HFFc6 (cell line): ENCODE results near the gene GPR152. TPM values are rescaled to one million over a fixed set of nuclear protein-coding genes. Genes with fewer than 3 reads are reported as not detected.
"Not testable (repeated sequence)": the region's sequence is repeated elsewhere in the genome, so short reads cannot be mapped to it uniquely, and the experiment has no call there.

Experiments
- DNase-seq: peaks from one replicate; pipeline ENCODE4 v3.0.0-alpha.2; 2018
- H3K27ac Mint-ChIP-seq: 2 replicates; pipeline ENCODE4 v1.8.0; 2020; ENCODE audit warnings: mild to moderate bottlenecking, mixed read lengths
- H3K27me3 Mint-ChIP-seq: 2 replicates; pipeline ENCODE4 v1.8.0; 2021; ENCODE audit warnings: mild to moderate bottlenecking, moderate library complexity, mixed read lengths; ENCODE audit not compliant: insufficient read depth
- H3K36me3 Mint-ChIP-seq: 2 replicates; pipeline ENCODE4 v1.8.0; 2021; ENCODE audit warnings: low read depth, mixed read lengths
- H3K4me1 Mint-ChIP-seq: 2 replicates; pipeline ENCODE4 v1.8.0; 2020; ENCODE audit warnings: low read depth, mixed read lengths
- H3K4me3 Mint-ChIP-seq: 2 replicates; pipeline ENCODE4 v1.8.0; 2020; ENCODE audit warnings: mild to moderate bottlenecking, moderate library complexity, mixed read lengths
- H3K9me3 Mint-ChIP-seq: 2 replicates; pipeline ENCODE4 v1.8.0; 2020; ENCODE audit warnings: mild to moderate bottlenecking, mixed read lengths
- CTCF ChIP-seq: fragments of 200-600 bp; sonication (generic); IDR thresholded peaks from 2 replicates; pipeline ENCODE4 v1.5.0; 2021; ENCODE audit warnings: antibody characterized with exemption, mild to moderate bottlenecking
- microRNA-seq: library from miRNA; unstranded; fragments of <30 nt; microRNA quantifications from one replicate; pipeline ENCODE4, GENCODE V29; 2019
- total RNA-seq, 6 experiments: library from RNA; stranded (reverse); fragmentation: NEBNext Ultra II Directional; extraction: Animal tissue kit (Norgen Biotek cat#: 25700); gene quantifications; 2 replicates in 1 of 6; 3 replicates in 5 of 6; pipeline ENCODE4 v1.2.3, GENCODE V29; 2021

Gene GPR152
- total RNA-seq, 6 experiments from 2014 or later, result not detected

GRCh38 chr11:67405688-67406339 lies 46.7 kb downstream of the GPR152 start:
- Mint-ChIP-seq H3K4me1 (0 out of 2 replicates have a peak, but pooled peaks cover under 1% of the 10 kb centered on the region), H3K36me3 (no peaks in the 10 kb centered on the region), H3K27me3 (peaks cover 13% of the 10 kb centered on the region), H3K4me3 (no peak overlapping the region), H3K27ac (no peak overlapping the region), H3K9me3 (no peaks in the 10 kb centered on the region)
- no peak for DNase-seq
- no peak for TF ChIP-seq CTCF

GRCh38 chr11:67405196-67405567 lies 47.3 kb downstream of the GPR152 start:
- peaks cover 7% of the 10 kb centered on the region for H3K4me1 Mint-ChIP-seq

GRCh38 chr11:67404515-67405195 lies 47.9 kb downstream of the GPR152 start:
- Mint-ChIP-seq H3K4me3 (no peak overlapping the region), H3K36me3 (peaks cover 7% of the 10 kb centered on the region; the same call in 1 of the 2 replicates), H3K4me1 (peaks cover 9% of the 10 kb centered on the region), H3K27me3 (peaks cover 9% of the 10 kb centered on the region), H3K9me3 (no peaks in the 10 kb centered on the region), H3K27ac (no peak overlapping the region)
- TF ChIP-seq CTCF, result no peak
- DNase-seq, result no peak

More at GRCh38 chr11:67405196-67405567, 47.3 kb downstream of the GPR152 start:
- H3K9me3 Mint-ChIP-seq, result no peaks in the 10 kb centered on the region
- H3K27ac Mint-ChIP-seq, result no peak overlapping the region
- peaks cover 6% of the 10 kb centered on the region; the same call in 1 of the 2 replicates for H3K36me3 Mint-ChIP-seq
- no peak for DNase-seq
- H3K4me3 Mint-ChIP-seq, result no peak overlapping the region
- peaks cover 12% of the 10 kb centered on the region for H3K27me3 Mint-ChIP-seq
- no peak for TF ChIP-seq CTCF

GRCh38 chr11:67403085-67403484 lies 49.4 kb downstream of the GPR152 start:
- H3K4me3 Mint-ChIP-seq, H3K9me3 Mint-ChIP-seq, DNase-seq, H3K4me1 Mint-ChIP-seq, H3K36me3 Mint-ChIP-seq, H3K27ac Mint-ChIP-seq, H3K27me3 Mint-ChIP-seq: not testable (repeated sequence)

GRCh38 chr11:67402192-67402839 lies 50.2 kb downstream of the GPR152 start:
- peak overlapping the region; percentile 66 for H3K4me3 Mint-ChIP-seq
- not testable (repeated sequence) for H3K9me3 Mint-ChIP-seq, DNase-seq, H3K27me3 Mint-ChIP-seq, H3K36me3 Mint-ChIP-seq, H3K4me1 Mint-ChIP-seq
- H3K27ac Mint-ChIP-seq, result peak overlapping the region; percentile 74

- peaks cover 7% of the 10 kb centered on the region; the same call in 1 of the 2 replicates for H3K36me3 Mint-ChIP-seq
- peaks cover 9% of the 10 kb centered on the region for H3K4me1 Mint-ChIP-seq
- peak within 1 kb of the TSS; percentile 74 for H3K27ac Mint-ChIP-seq
- TF ChIP-seq CTCF, result peak; percentile 76
- H3K4me3 Mint-ChIP-seq, result peak within 1 kb of the TSS; percentile 87
- no peaks in the 10 kb centered on the region for H3K9me3 Mint-ChIP-seq
- DNase-seq, result peak; percentile 79
- no peaks in the 10 kb centered on the region for H3K27me3 Mint-ChIP-seq
Measured at GRCh38 chr11:67401495-67402191, 50.9 kb downstream of the GPR152 start, which contains the start of gene PPP1CA. PPP1CA (minus strand) TSS chr11:67401858; CDS start chr11:67401782, 76 bp downstream.

Small RNA genes lying within 50 kb of the gene (microRNA-seq; reads per million reads assigned to microRNA genes)
- not detected for gene MIR6752

Other genes starting within 250 kb of the GPR152 start
- gene GRK2, start 186.3 kb downstream of the GPR152 start, total RNA-seq, result 10 to 100 TPM; 26.2 to 35.5 (median 32.1) TPM
- 10 to 100 TPM; 24.7 to 34.6 (median 26.4) TPM for gene ANKRD13D, start 163.4 kb downstream of the GPR152 start, total RNA-seq
- gene SSH3, start 149.2 kb downstream of the GPR152 start, total RNA-seq, result 10 to 100 TPM; 17.0 to 28.7 (median 22.6) TPM
- gene POLD4, start 99.2 kb downstream of the GPR152 start, total RNA-seq, result 10 to 100 TPM; 69.1 to 80.7 (median 70.9) TPM
- gene CLCF1, start 79.1 kb downstream of the GPR152 start, total RNA-seq, result 10 to 100 TPM in 4 of 6 experiments, 1 to 10 TPM in 2; 8.9 to 12.8 (median 10.5) TPM
- gene RAD9A, start 60.7 kb downstream of the GPR152 start, total RNA-seq, result 10 to 100 TPM in 1 of 6 experiments, 1 to 10 TPM in 5; 7.6 to 10.3 (median 8.8) TPM
- 100 to 1,000 TPM; 162 to 191 (median 180) TPM for gene PPP1CA, start 50.9 kb downstream of the GPR152 start, total RNA-seq
- not detected for gene TBC1D10C, start 48.6 kb downstream of the GPR152 start, total RNA-seq
- under 1 TPM in 5 of 6 experiments, not detected in 1; 0.05 to 0.14 (median 0.06) TPM for gene CARNS1, start 37.1 kb downstream of the GPR152 start, total RNA-seq
- 10 to 100 TPM; 51.5 to 58.4 (median 55.8) TPM for gene RPS6KB2, start 24.2 kb downstream of the GPR152 start, total RNA-seq
- under 1 TPM in 3 of 6 experiments, not detected in 3; 0.35 to 0.50 (median 0.40) TPM for gene PTPRCAP, start 15.0 kb downstream of the GPR152 start, total RNA-seq
- gene CORO1B, start 9.3 kb downstream of the GPR152 start, total RNA-seq, result 100 to 1,000 TPM in 5 of 6 experiments, 10 to 100 TPM in 1; 98.8 to 127 (median 108) TPM
- gene CABP4, start 2.6 kb upstream of the GPR152 start, total RNA-seq, result not detected
- gene TMEM134, start 16.5 kb upstream of the GPR152 start, total RNA-seq, result 10 to 100 TPM; 28.5 to 43.7 (median 32.2) TPM
- gene AIP, start 30.3 kb upstream of the GPR152 start, total RNA-seq, result 10 to 100 TPM; 53.0 to 59.4 (median 55.1) TPM
- gene PITPNM1, start 52.6 kb upstream of the GPR152 start, total RNA-seq, result 10 to 100 TPM; 19.6 to 30.3 (median 23.5) TPM
- 10 to 100 TPM; 29.3 to 36.0 (median 31.5) TPM for gene CDK2AP2, start 55.4 kb upstream of the GPR152 start, total RNA-seq
- gene CABP2, start 70.7 kb upstream of the GPR152 start, total RNA-seq, result not detected
- gene GSTP1, start 131.1 kb upstream of the GPR152 start, total RNA-seq, result 100 to 1,000 TPM; 497 to 569 (median 512) TPM
- gene NDUFV1, start 154.2 kb upstream of the GPR152 start, total RNA-seq, result 100 to 1,000 TPM; 130 to 150 (median 135) TPM
- 1 to 10 TPM; 2.0 to 3.0 (median 2.6) TPM for gene NUDT8, start 177.2 kb upstream of the GPR152 start, total RNA-seq
- gene TBX10, start 187.0 kb upstream of the GPR152 start, total RNA-seq, result not detected
- gene ACY3, start 198.0 kb upstream of the GPR152 start, total RNA-seq, result not detected
- gene ALDH3B2, start 221.9 kb upstream of the GPR152 start, total RNA-seq, result not detected